ENCODE data around the gene RAD51AP1. TPM values are rescaled to one million over a fixed set of nuclear protein-coding genes. Genes with fewer than 3 reads are reported as not detected.

Gene RAD51AP1
- total RNA-seq, 1 donor from 2014 or later, result 0.84 TPM

DNA sequence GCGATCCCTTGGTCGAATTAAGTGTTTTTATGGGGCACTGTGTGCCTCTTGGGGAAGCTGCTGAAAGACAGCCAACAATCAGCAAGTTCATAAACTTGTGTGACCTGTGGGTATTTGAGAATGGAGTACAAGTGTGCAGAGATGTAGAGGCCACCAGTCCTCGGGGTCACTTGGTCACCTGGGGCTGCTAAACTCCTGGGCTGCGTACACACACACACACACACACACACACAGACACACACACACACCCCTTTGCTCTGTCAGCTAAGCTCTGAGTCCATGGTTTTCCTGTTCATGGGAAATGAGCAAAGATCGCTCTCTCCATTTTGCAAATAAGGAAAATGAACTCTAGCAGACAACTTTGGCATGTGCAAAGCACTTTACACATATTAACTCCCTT is 47.8 kb downstream of the RAD51AP1 start:
- Histone ChIP-seq H3K36me3 (no peaks in the 10 kb centered on the region), H3K4me3 (no peak overlapping the region), H3K4me1 (no peaks in the 10 kb centered on the region), H3K9me3 (no peaks in the 10 kb centered on the region), H3K27me3 (no peaks in the 10 kb centered on the region), H3K27ac (no peak overlapping the region)
- TF ChIP-seq, protein P1, sequence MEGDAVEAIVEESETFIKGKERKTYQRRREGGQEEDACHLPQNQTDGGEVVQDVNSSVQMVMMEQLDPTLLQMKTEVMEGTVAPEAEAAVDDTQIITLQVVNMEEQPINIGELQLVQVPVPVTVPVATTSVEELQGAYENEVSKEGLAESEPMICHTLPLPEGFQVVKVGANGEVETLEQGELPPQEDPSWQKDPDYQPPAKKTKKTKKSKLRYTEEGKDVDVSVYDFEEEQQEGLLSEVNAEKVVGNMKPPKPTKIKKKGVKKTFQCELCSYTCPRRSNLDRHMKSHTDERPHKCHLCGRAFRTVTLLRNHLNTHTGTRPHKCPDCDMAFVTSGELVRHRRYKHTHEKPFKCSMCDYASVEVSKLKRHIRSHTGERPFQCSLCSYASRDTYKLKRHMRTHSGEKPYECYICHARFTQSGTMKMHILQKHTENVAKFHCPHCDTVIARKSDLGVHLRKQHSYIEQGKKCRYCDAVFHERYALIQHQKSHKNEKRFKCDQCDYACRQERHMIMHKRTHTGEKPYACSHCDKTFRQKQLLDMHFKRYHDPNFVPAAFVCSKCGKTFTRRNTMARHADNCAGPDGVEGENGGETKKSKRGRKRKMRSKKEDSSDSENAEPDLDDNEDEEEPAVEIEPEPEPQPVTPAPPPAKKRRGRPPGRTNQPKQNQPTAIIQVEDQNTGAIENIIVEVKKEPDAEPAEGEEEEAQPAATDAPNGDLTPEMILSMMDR (IDR thresholded peaks at IDR 0.05), result no peak
- intact Hi-C loops (cut with DNase I), result no loop called here
- DNase-seq, result no peak
- ATAC-seq, result no peak

GRCh38 chr12:4587108-4587507 is 48.4 kb downstream of the RAD51AP1 start:
- ATAC-seq (no peak), DNase-seq (no peak)
- H3K9me3 ChIP-seq, result no peaks in the 10 kb centered on the region
- no peaks in the 10 kb centered on the region for H3K4me1 ChIP-seq
- intact Hi-C loops (cut with DNase I), result no loop called here
- TF ChIP-seq, protein P1 (IDR thresholded peaks at IDR 0.05), result no peak
- no peaks in the 10 kb centered on the region for H3K36me3 ChIP-seq
- no peak overlapping the region for H3K4me3 ChIP-seq
- H3K27me3 ChIP-seq, result no peaks in the 10 kb centered on the region
- H3K27ac ChIP-seq, result no peak overlapping the region

- Histone ChIP-seq H3K9me3 (no peaks in the 10 kb centered on the region), H3K27ac (no peak overlapping the region), H3K27me3 (no peaks in the 10 kb centered on the region), H3K36me3 (no peaks in the 10 kb centered on the region), H3K4me1 (no peaks in the 10 kb centered on the region), H3K4me3 (no peak overlapping the region)
- intact Hi-C loops (cut with DNase I), result no loop called here
- ATAC-seq (no peak), DNase-seq (no peak)
- TF ChIP-seq, protein P1 (IDR thresholded peaks at IDR 0.05), result no peak
These were observed 50.2 kb downstream of the RAD51AP1 start for GRCh38 chr12:4588916-4589315.

DNA sequence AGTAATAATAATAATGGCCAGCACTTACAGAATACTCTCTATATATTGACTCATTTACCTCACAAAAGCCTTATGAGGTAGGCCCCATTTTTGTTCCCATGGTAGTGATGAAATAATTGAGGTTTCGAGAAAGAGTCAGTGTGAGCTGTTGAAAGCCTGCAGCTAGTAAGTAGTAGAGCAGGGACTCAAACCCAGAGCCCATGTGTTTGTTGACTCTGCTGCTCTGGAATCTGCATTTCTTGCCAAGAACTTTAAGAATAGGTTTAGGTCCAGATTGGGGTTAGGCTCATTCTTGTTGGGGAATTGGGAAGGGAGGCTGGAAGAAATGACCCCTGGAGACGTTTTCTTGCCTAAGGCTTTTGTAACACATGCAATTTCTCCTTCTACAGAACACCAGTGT is 51.3 kb downstream of the RAD51AP1 start:
- no peaks in the 10 kb centered on the region for H3K27me3 ChIP-seq
- no peaks in the 10 kb centered on the region for H3K36me3 ChIP-seq
- intact Hi-C loops (cut with DNase I), result no loop called here
- no peak for ATAC-seq
- no peak overlapping the region for H3K27ac ChIP-seq
- no peak for DNase-seq
- no peaks in the 10 kb centered on the region for H3K9me3 ChIP-seq
- H3K4me1 ChIP-seq, result no peaks in the 10 kb centered on the region
- TF ChIP-seq, protein P1 (IDR thresholded peaks at IDR 0.05), result no peak
- no peak overlapping the region for H3K4me3 ChIP-seq

DNA sequence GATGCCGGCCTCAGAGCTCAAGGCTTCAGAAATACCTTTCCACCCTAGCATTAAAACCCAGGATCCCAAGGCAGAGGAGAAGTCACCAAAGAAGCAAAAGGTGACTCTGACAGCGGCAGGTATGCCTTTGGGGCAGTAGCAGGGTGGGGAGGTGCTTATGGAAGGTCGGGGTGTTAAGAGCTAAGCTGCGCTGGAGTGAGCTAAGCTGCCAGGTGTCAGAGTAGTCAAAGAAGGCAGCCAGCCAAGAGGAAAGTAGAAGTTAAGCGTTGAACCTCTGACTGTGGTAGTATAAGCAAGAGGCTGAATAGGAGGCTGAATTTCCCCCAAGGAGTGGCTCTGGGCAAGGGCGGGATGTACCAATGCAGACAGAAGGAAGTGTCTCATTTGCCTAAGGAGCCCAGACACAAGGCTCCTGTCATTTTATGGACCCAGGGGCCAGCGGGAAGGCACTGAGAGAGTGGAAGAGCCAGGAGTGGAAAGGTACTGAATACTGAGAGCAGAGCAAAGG is 52.5 kb downstream of the RAD51AP1 start:
- Histone ChIP-seq H3K9me3 (no peaks in the 10 kb centered on the region), H3K27ac (no peak overlapping the region), H3K4me3 (no peak overlapping the region), H3K36me3 (no peaks in the 10 kb centered on the region), H3K27me3 (no peaks in the 10 kb centered on the region), H3K4me1 (no peaks in the 10 kb centered on the region)
- no peak for ATAC-seq
- intact Hi-C loops (cut with DNase I), result no loop called here
- TF ChIP-seq, protein P1 (IDR thresholded peaks at IDR 0.05), result no peak
- no peak for DNase-seq

GRCh38 chr12:4595881-4596280 is 57.2 kb downstream of the RAD51AP1 start:
- Histone ChIP-seq H3K27me3 (no peaks in the 10 kb centered on the region), H3K4me3 (no peak overlapping the region), H3K27ac (no peak overlapping the region), H3K4me1 (no peaks in the 10 kb centered on the region), H3K9me3 (no peaks in the 10 kb centered on the region), H3K36me3 (no peaks in the 10 kb centered on the region)
- ATAC-seq, result no peak
- intact Hi-C loops (cut with DNase I), result no loop called here
- DNase-seq, result no peak
- TF ChIP-seq, protein P1 (IDR thresholded peaks at IDR 0.05), result no peak

Measured in upper lobe of right lung (tissue), 1 donor.